Measurements from ENCODE around the gene LY6G6C.

- TF ChIP-seq POLR2AphosphoS5 (IDR thresholded peaks at IDR 0.05) (no peak), CTCF (IDR thresholded peaks at IDR 0.05) (peak; percentile 78 to 91 (median 86)), POLR2A (IDR thresholded peaks at IDR 0.05) (no peak)
These were observed 48.3 kb upstream of the LY6G6C start for GRCh38 chr6:31769684-31770371.

Data from upper lobe of left lung (tissue), 4 donors.